NT2/D1 (cell line): ENCODE results near the gene TMEM170B.
A peak's percentile ranks its signal among the peaks of the same experiment; 100 is the strongest.
"Not testable (repeated sequence)": the region's sequence is repeated elsewhere in the genome, so short reads cannot be mapped to it uniquely, and the experiment has no call there.

ENCODE experiments used
- DNase-seq: peaks from one replicate; pipeline ENCODE4 v3.0.0-alpha.2; 2011; ENCODE audit warnings: low read depth, low spot score
- H3K27me3 ChIP-seq: 2 replicates; pipeline ENCODE4 v1.6.0; 2011; ENCODE audit warnings: mild to moderate bottlenecking; ENCODE audit not compliant: insufficient read length, insufficient read depth
- H3K36me3 ChIP-seq: 2 replicates; pipeline ENCODE4 v1.6.1; 2011; ENCODE audit warnings: mild to moderate bottlenecking, low read length, mixed read lengths; ENCODE audit not compliant: insufficient read depth, insufficient read length
- H3K4me1 ChIP-seq: 2 replicates; pipeline ENCODE4 v1.5.1; 2011; ENCODE audit not compliant: insufficient read depth, insufficient read length
- H3K4me3 ChIP-seq: 2 replicates; pipeline ENCODE4 v1.5.1; 2011; ENCODE audit warnings: low read depth; ENCODE audit not compliant: insufficient read length
- H3K9ac ChIP-seq: 2 replicates; pipeline ENCODE4 v1.6.0; 2011; ENCODE audit warnings: low read depth; ENCODE audit not compliant: insufficient read length
- H3K9me3 ChIP-seq: 2 replicates; pipeline ENCODE4 v1.5.1; 2011; ENCODE audit warnings: mild to moderate bottlenecking, low read length; ENCODE audit not compliant: insufficient read depth
- SUZ12 ChIP-seq: IDR thresholded peaks from 2 replicates; pipeline ENCODE4 v1.6.1; 2011; ENCODE audit not compliant: insufficient read length, insufficient read depth; ENCODE audit errors: extremely low read depth
- YY1 ChIP-seq: IDR thresholded peaks from 2 replicates; pipeline ENCODE4 v1.6.1; 2011; ENCODE audit not compliant: insufficient read length, insufficient read depth
- ZNF274 ChIP-seq: IDR thresholded peaks from 2 replicates; pipeline ENCODE4 v1.6.1; 2011; ENCODE audit warnings: mild to moderate bottlenecking, low read depth, low read length

TMEM170B gene

GRCh38 chr6:11534561-11534960 lies 3.0 kb upstream of the TMEM170B start:
- Histone ChIP-seq H3K27me3 (peaks cover 27% of the 10 kb centered on the region), H3K4me1 (no peaks in the 10 kb centered on the region), H3K9ac (no peak overlapping the region), H3K4me3 (no peak overlapping the region), H3K36me3 (no peaks in the 10 kb centered on the region), H3K9me3 (no peaks in the 10 kb centered on the region)
- TF ChIP-seq ZNF274 = no peak
- TF ChIP-seq SUZ12 = no peak
- no peak for TF ChIP-seq YY1
- no peak for DNase-seq

GRCh38 chr6:11535801-11536230 lies 1.7 kb upstream of the TMEM170B start:
- no peak for DNase-seq
- Histone ChIP-seq H3K9ac (no peak overlapping the region), H3K27me3 (peaks cover 33% of the 10 kb centered on the region), H3K9me3 (no peaks in the 10 kb centered on the region), H3K4me3 (no peak overlapping the region), H3K36me3 (no peaks in the 10 kb centered on the region), H3K4me1 (no peaks in the 10 kb centered on the region)
- TF ChIP-seq YY1 = no peak
- no peak for TF ChIP-seq ZNF274
- no peak for TF ChIP-seq SUZ12

DNA sequence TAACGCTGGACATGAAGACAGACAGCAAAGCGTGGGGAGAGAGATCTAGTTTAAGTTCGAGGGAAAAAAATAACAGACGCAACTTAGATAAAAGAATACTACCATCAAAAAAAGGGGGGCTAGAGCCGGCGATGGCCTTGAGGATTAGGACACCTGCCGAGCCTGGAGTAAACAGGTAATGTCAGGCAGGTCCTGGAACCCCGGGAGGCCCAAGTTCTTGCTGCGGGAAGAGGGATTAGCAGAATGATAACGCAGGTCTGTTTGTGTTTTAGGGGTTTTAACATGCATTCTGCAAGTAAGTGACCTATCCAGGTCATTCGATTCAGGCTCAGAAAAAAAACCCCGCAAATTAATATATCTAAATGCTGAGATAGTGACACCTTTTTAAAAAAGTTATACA lies 754 bp upstream of the TMEM170B start:
- Histone ChIP-seq H3K4me3 (peak overlapping the region; percentile 33), H3K9ac (no peak overlapping the region), H3K9me3 (no peaks in the 10 kb centered on the region), H3K36me3 (no peaks in the 10 kb centered on the region), H3K4me1 (no peaks in the 10 kb centered on the region), H3K27me3 (peaks cover 33% of the 10 kb centered on the region)
- no peak for DNase-seq
- no peak for TF ChIP-seq SUZ12
- no peak for TF ChIP-seq YY1

GRCh38 chr6:11538052-11538818 lies 686 bp downstream of the TMEM170B start:
- no peak for DNase-seq
- no peaks in the 10 kb centered on the region for H3K36me3 ChIP-seq
- TF ChIP-seq SUZ12 (peak; percentile 46), ZNF274 (no peak)
- H3K9me3 ChIP-seq = no peaks in the 10 kb centered on the region
- H3K27me3 ChIP-seq = peaks cover 33% of the 10 kb centered on the region
- H3K4me3 ChIP-seq = peak overlapping the region; percentile 76
- H3K9ac ChIP-seq = peak overlapping the region; percentile 76
- no peaks in the 10 kb centered on the region for H3K4me1 ChIP-seq

DNA sequence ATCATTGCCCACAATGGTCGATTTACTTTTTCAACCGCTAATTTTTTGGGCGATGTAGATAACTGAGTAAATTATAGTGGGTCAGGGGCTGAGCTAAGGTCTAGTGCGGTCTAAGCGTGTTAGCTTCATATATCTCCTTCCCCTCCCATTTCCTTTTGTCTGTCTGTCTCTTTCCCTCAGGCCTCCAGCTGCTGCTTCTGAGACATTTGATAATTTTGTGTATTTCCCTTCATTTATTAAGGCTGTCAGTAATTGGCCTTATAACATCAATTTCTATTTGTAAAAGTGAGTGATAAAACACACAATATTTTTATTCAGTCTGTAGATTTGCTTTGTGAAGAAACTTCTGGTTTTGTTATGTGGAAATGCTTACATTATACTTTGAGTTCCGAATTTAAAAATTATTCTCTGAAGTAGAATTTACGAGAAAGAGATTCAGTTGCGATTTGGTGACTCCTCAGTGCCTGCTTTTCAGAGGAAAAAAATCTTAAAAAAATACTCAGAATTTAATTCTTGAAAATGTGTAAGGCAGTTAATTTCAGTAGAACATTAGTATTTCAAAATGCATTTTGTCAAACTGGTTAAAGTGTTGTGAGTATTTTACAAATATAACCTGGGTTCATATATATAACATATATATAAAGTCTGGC lies 1.4 kb downstream of the TMEM170B start:
- H3K4me3 ChIP-seq = peak overlapping the region; percentile 76
- no peak for DNase-seq
- H3K36me3 ChIP-seq = no peaks in the 10 kb centered on the region
- H3K4me1 ChIP-seq = no peaks in the 10 kb centered on the region
- TF ChIP-seq SUZ12 = no peak
- no peak for TF ChIP-seq ZNF274
- no peak for TF ChIP-seq YY1
- H3K27me3 ChIP-seq = peaks cover 33% of the 10 kb centered on the region
- peak overlapping the region; percentile 76 for H3K9ac ChIP-seq
- H3K9me3 ChIP-seq = no peaks in the 10 kb centered on the region

DNA sequence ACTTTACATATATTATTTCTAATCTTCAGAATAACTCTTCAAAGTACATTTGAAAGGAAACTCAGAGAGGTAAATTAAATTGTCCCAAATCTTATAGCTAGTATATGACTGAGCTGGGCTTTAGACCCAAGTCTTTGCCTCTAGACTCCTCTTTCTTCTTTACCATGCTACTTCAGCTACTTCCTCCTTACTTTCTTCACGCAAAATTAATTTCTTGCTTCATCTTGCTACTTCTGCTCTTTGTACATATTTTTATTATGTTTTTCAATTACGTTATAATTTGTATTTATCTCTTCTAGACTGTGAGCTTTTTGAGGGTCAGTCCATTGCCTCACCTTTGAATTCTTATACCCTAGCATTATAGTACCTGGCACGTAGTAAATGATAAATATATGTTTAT lies 5.3 kb downstream of the TMEM170B start:
- peaks cover 22% of the 10 kb centered on the region for H3K27me3 ChIP-seq
- no peak for DNase-seq
- no peaks in the 10 kb centered on the region for H3K4me1 ChIP-seq
- TF ChIP-seq ZNF274 = no peak
- no peak for TF ChIP-seq YY1
- TF ChIP-seq SUZ12 = no peak
- H3K9ac ChIP-seq = no peak overlapping the region
- H3K36me3 ChIP-seq = no peaks in the 10 kb centered on the region
- no peak overlapping the region for H3K4me3 ChIP-seq
- H3K9me3 ChIP-seq = no peaks in the 10 kb centered on the region

- TF ChIP-seq ZNF274 = no peak
- no peak for TF ChIP-seq SUZ12
- TF ChIP-seq YY1 = no peak
These were observed 6.5 kb downstream of the TMEM170B start for GRCh38 chr6:11543919-11544518.

DNA sequence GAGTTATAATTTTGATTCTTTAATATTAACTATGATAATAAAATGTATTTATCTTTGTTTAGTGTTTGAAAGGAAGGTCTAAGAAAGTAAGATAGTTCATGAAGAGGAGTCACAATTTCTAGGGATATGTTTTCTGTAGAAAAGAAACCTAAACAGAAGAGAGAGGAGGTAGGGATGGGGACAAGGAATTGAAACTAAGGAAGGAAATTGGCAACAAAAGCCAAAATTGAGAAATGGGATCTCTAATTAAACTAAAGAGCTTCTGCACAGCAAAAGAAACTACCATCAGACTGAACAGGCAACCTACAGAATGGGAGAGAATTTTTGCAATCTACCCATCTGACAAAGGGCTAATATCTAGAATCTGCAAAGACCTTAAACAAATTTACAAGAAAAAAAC lies 10.3 kb downstream of the TMEM170B start:
- not testable (repeated sequence) for H3K36me3 ChIP-seq, DNase-seq, H3K9ac ChIP-seq, H3K4me3 ChIP-seq, H3K27me3 ChIP-seq, H3K9me3 ChIP-seq, H3K4me1 ChIP-seq

More at GRCh38 chr6:11543919-11544518, 6.5 kb downstream of the TMEM170B start:
- no peak overlapping the region for H3K9ac ChIP-seq
- no peaks in the 10 kb centered on the region for H3K36me3 ChIP-seq
- DNase-seq = no peak
- H3K27me3 ChIP-seq = peaks cover 12% of the 10 kb centered on the region
- H3K4me3 ChIP-seq = no peak overlapping the region
- no peaks in the 10 kb centered on the region for H3K9me3 ChIP-seq
- H3K4me1 ChIP-seq = no peaks in the 10 kb centered on the region

- H3K9me3 ChIP-seq, H3K4me1 ChIP-seq, H3K27me3 ChIP-seq, H3K36me3 ChIP-seq, H3K4me3 ChIP-seq, H3K9ac ChIP-seq, DNase-seq: not testable (repeated sequence)
These were observed 11.0 kb downstream of the TMEM170B start for GRCh38 chr6:11548578-11548977.
